Left ventricle myocardium inferior (tissue), 1 donor: ENCODE measurements around the gene CST3. TPM values are rescaled to one million over a fixed set of nuclear protein-coding genes. Genes with fewer than 3 reads are reported as not detected.

Experiments used
- DNase-seq: peaks from one replicate; pipeline ENCODE4 v3.0.0-alpha.2; 2020
- H3K27ac ChIP-seq: fragments of 200-600 bp; replicated peaks from 2 replicates; pipeline ENCODE4 v1.8.0; 2021
- H3K27me3 ChIP-seq: fragments of 200-600 bp; 2 replicates; pipeline ENCODE4 v1.8.0; 2021; ENCODE audit warnings: low read depth
- H3K36me3 ChIP-seq: fragments of 200-600 bp; 2 replicates; pipeline ENCODE4 v1.8.0; 2021
- H3K4me1 ChIP-seq: fragments of 200-600 bp; 2 replicates; pipeline ENCODE4 v1.8.0; 2021
- H3K4me3 ChIP-seq: fragments of 200-600 bp; 2 replicates; pipeline ENCODE4 v1.8.0; 2021; ENCODE audit warnings: mild to moderate bottlenecking, moderate library complexity
- H3K9me3 ChIP-seq: fragments of 200-600 bp; replicated peaks from 2 replicates; pipeline ENCODE4 v1.8.0; 2021
- CTCF ChIP-seq: fragments of 200-600 bp; IDR thresholded peaks from 2 replicates; pipeline ENCODE4 v1.8.0; 2021; ENCODE audit warnings: antibody characterized with exemption, mild to moderate bottlenecking, borderline replicate concordance
- intact Hi-C: fragments of 100-400 bp; cut with micrococcal nuclease; formaldehyde crosslinking; loops from one replicate; pipeline ENCODE4 v1.11.0; 2022
- total RNA-seq: library from RNA; stranded (reverse); fragmentation: NEBNext Ultra II Directional; extraction: Animal tissue kit (Norgen Biotek cat#: 25700); gene quantifications from one replicate; pipeline ENCODE4 v1.2.1, GENCODE V29; 2021
- donor health status: DM: no; HTN: yes; CAD: no; lungs with severe emphysema.

Gene CST3
- total RNA-seq, 1 donor from 2014 or later: 576 TPM

GRCh38 chr20:23614163-23614562, 23.6 kb downstream of the CST3 start:
- H3K27me3 ChIP-seq: no peaks in the 10 kb centered on the region
- intact Hi-C loops: no loop called here
- H3K4me3 ChIP-seq: no peak overlapping the region
- H3K4me1 ChIP-seq: peaks cover 13% of the 10 kb centered on the region
- no peak for DNase-seq
- peak overlapping the region; percentile 53 for H3K27ac ChIP-seq
- no peak for TF ChIP-seq CTCF
- H3K9me3 ChIP-seq: no peaks in the 10 kb centered on the region
- no peaks in the 10 kb centered on the region for H3K36me3 ChIP-seq

DNA sequence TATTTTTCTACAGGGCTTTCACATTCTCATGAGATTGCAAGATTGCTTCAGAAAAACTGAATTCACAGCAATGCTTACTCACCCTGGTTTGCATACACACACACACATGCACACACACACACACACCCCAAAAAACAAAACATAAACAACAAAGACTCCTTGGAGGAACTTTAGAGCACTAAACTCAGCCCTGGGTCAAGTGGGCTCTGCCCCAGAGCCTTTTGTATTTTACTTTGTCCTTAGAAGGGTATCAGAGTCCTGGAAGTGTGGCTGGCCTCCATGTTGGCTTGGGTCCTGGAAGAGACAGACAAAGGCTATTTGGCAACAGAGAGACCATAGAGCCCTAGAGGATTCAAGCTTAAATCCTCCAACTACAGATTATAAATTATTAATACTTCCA, 24.1 kb downstream of the CST3 start:
- Histone ChIP-seq H3K9me3 (no peaks in the 10 kb centered on the region), H3K4me1 (peaks cover 13% of the 10 kb centered on the region), H3K4me3 (no peak overlapping the region), H3K36me3 (no peaks in the 10 kb centered on the region), H3K27ac (peak overlapping the region; percentile 53), H3K27me3 (no peaks in the 10 kb centered on the region)
- no peak for TF ChIP-seq CTCF
- DNase-seq: no peak
- intact Hi-C loops: no loop called here

- no peak overlapping the region for H3K27ac ChIP-seq
- H3K4me3 ChIP-seq: no peak overlapping the region
- peaks cover 13% of the 10 kb centered on the region for H3K4me1 ChIP-seq
- no peak for DNase-seq
- TF ChIP-seq CTCF: no peak
- H3K9me3 ChIP-seq: no peaks in the 10 kb centered on the region
- H3K36me3 ChIP-seq: no peaks in the 10 kb centered on the region
- intact Hi-C loops: no loop called here
- no peaks in the 10 kb centered on the region for H3K27me3 ChIP-seq
Measured at GRCh38 chr20:23612396-23612795, 25.4 kb downstream of the CST3 start.

- no peak overlapping the region for H3K4me3 ChIP-seq
- intact Hi-C loops: loop anchor here (10.0 kb wide), 1 partner anchor 165 kb away; no protein-coding TSS in a partner anchor
- H3K36me3 ChIP-seq: no peaks in the 10 kb centered on the region
- no peak overlapping the region for H3K27ac ChIP-seq
- peaks cover 16% of the 10 kb centered on the region for H3K4me1 ChIP-seq
- no peaks in the 10 kb centered on the region for H3K27me3 ChIP-seq
- no peak for TF ChIP-seq CTCF
- H3K9me3 ChIP-seq: no peaks in the 10 kb centered on the region
- DNase-seq: no peak
Measured at GRCh38 chr20:23609486-23610109, 28.2 kb downstream of the CST3 start.

GRCh38 chr20:23608251-23608846, 29.4 kb downstream of the CST3 start:
- Histone ChIP-seq H3K36me3 (no peaks in the 10 kb centered on the region), H3K27ac (no peak overlapping the region), H3K27me3 (peaks cover 12% of the 10 kb centered on the region), H3K4me1 (peaks cover 5% of the 10 kb centered on the region), H3K4me3 (no peak overlapping the region), H3K9me3 (no peaks in the 10 kb centered on the region)
- no peak for DNase-seq
- no peak for TF ChIP-seq CTCF
- intact Hi-C loops: loop anchor here (10.0 kb wide), 1 partner anchor 164 kb away; no protein-coding TSS in a partner anchor
